ENCODE measurements around the gene PPP1R9B. TPM values are rescaled to one million over a fixed set of nuclear protein-coding genes. Genes with fewer than 3 reads are reported as not detected.

The PPP1R9B gene
- total RNA-seq, 1 experiment from 2014 or later, result 112 TPM

DNA sequence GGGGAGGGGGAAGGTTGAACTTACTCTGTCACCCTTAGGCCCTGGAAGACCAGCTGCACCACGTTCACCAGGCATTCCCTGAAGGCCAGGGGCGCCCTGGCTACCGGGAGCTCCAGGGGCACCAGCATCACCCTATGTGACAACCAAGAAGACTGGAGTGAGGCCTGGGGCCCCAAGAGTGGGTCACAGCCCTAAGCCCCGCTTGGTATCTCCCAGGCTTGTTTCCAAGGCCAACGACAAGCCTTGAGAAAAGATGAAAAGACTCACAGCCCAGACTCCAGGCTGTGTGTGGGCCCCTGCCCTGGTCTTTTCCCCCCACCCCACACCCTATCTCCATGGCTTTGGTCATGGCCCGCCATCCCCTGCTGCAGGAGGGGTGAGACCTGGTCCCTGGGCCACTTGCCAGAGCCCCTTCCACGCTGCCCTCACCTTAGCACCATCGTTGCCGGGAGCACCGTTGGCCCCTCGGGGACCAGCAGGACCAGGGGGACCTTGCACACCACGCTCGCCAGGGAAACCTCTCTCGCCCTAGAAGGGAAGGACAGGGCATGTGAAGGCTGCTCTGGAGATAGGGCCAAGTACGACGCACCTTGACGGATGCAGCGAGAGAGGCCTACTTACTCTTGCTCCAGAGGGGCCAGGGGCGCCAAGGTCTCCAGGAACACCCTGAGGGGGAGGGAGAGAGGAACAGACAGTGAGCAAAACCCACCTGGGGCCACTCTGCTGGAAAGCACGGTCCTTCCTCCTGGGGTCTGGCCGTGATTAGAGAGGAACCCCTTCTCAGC is 41.1 kb upstream of the PPP1R9B start (continued):
- TF ChIP-seq, protein P1, sequence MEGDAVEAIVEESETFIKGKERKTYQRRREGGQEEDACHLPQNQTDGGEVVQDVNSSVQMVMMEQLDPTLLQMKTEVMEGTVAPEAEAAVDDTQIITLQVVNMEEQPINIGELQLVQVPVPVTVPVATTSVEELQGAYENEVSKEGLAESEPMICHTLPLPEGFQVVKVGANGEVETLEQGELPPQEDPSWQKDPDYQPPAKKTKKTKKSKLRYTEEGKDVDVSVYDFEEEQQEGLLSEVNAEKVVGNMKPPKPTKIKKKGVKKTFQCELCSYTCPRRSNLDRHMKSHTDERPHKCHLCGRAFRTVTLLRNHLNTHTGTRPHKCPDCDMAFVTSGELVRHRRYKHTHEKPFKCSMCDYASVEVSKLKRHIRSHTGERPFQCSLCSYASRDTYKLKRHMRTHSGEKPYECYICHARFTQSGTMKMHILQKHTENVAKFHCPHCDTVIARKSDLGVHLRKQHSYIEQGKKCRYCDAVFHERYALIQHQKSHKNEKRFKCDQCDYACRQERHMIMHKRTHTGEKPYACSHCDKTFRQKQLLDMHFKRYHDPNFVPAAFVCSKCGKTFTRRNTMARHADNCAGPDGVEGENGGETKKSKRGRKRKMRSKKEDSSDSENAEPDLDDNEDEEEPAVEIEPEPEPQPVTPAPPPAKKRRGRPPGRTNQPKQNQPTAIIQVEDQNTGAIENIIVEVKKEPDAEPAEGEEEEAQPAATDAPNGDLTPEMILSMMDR (IDR thresholded peaks at IDR 0.05 in 2 of 3, conservative IDR thresholded peaks at IDR 0.05 in 1 of 3; ENCODE audit: borderline replicate concordance in 1 of 3, insufficient read depth in 1 of 3, low read depth in 2 of 3, low read length in 2 of 3), result no peak

DNA sequence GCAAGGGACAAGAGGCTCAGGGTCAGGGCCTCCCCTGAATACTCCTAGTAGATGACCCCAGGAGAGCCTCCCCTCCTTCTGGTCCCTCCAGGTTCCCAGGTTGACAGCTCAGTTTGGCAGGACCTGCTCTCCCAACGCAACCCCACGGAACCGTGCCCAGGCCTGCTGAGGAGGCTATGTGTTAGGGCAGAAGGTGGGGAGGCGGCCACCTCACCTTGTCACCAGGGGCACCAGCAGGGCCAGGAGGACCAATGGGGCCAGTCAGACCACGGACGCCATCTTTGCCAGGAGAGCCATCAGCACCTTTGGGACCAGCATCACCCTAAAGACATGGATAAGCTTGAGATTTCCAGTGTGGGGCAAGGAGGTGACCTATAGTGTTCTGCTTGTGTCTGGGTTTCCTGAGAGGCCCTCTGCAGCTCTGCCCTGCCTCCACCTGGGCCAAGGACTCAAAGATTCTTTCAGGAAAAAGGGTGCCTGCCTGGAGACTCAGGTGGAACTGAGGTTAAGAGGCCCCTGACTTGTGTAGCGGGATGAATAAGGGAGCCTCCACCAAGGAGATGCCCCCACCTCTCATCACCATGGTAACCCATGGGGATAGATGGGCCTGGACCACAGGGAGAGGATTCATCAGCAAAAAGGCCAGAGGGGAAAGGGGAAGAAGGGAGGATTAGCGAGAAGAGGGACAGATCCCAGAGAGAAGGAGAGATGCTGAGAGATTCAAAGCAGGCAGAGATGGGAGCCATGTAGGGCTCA is 40.3 kb upstream of the PPP1R9B start:
- no peak overlapping the region for H2AFZ ChIP-seq (ENCODE audit: low read depth, low read length, poor library complexity, severe bottlenecking)
- H3K4me2 ChIP-seq (ENCODE audit: low read length), result no peak overlapping the region
- H3K9me3 ChIP-seq (ENCODE audit: control insufficient read depth in 1 of 2, insufficient read depth in 1 of 2, low read depth in 1 of 2, low read length in 2 of 2), result no peaks in the 10 kb centered on the region
- peaks cover 0 to 21% of the 10 kb centered on the region in 2 experiments; a peak in 2 of 4 replicates for H3K36me3 ChIP-seq (ENCODE audit: control insufficient read depth in 1 of 2, insufficient read depth in 2 of 2, low read length in 2 of 2)
- H3K4me1 ChIP-seq (ENCODE audit: control insufficient read depth in 1 of 2, insufficient read depth in 2 of 2, low read length in 2 of 2), result no peaks in the 10 kb centered on the region
- H3K27me3 ChIP-seq (ENCODE audit: insufficient read depth, low read length), result no peaks in the 10 kb centered on the region
- intact Hi-C loops (cut with micrococcal nuclease), result no loop called here
- H3K4me3 ChIP-seq (replicated peaks in 1 of 2; ENCODE audit: low read depth in 1 of 2, low read length in 2 of 2), result no peak overlapping the region
- no peaks in the 10 kb centered on the region for H3K79me2 ChIP-seq (ENCODE audit: insufficient read depth, low read length)
- no peak overlapping the region for H3K27ac ChIP-seq (ENCODE audit: low read depth, low read length)
- H3K9ac ChIP-seq (ENCODE audit: low read length), result no peak overlapping the region
- ChIA-PET RAD21 (ENCODE audit: low non-redundant PET in 1 of 2, low total read pairs in 2 of 2, uncharacterized antibody in 2 of 2, unreplicated experiment in 2 of 2) (no interaction called here), CTCF (no interaction called here), POLR2A (no interaction called here)
- no peak for DNase-seq (ENCODE audit: low read depth, low spot score)
- TF ChIP-seq ZFX (IDR thresholded peaks at IDR 0.05), result no peak
- TF ChIP-seq FOSL1 (IDR thresholded peaks at IDR 0.05; ENCODE audit: low read depth), result no peak
- TF ChIP-seq EZH2 (IDR thresholded peaks at IDR 0.05), result no peak
- TF ChIP-seq POLR2A (IDR thresholded peaks at IDR 0.05; ENCODE audit: borderline replicate concordance, extremely low read depth, insufficient read depth, insufficient read length), result no peak
- TF ChIP-seq EZH2phosphoT487 (IDR thresholded peaks at IDR 0.05; ENCODE audit: borderline replicate concordance), result no peak
- TF ChIP-seq JUND (IDR thresholded peaks at IDR 0.05), result no peak
- TF ChIP-seq POLR2AphosphoS5 (IDR thresholded peaks at IDR 0.05; ENCODE audit: low read depth, low read length), result no peak
- no peak for TF ChIP-seq ELF1 (IDR thresholded peaks at IDR 0.05; ENCODE audit: borderline replicate concordance, low read depth)
- TF ChIP-seq CBX3 (IDR thresholded peaks at IDR 0.05; ENCODE audit: low read depth), result no peak
- TF ChIP-seq, protein P2, sequence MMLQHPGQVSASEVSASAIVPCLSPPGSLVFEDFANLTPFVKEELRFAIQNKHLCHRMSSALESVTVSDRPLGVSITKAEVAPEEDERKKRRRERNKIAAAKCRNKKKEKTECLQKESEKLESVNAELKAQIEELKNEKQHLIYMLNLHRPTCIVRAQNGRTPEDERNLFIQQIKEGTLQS (IDR thresholded peaks at IDR 0.05), result no peak
- TF ChIP-seq CEBPB (IDR thresholded peaks at IDR 0.05; ENCODE audit: low read depth), result no peak
- TF ChIP-seq, protein P3, sequence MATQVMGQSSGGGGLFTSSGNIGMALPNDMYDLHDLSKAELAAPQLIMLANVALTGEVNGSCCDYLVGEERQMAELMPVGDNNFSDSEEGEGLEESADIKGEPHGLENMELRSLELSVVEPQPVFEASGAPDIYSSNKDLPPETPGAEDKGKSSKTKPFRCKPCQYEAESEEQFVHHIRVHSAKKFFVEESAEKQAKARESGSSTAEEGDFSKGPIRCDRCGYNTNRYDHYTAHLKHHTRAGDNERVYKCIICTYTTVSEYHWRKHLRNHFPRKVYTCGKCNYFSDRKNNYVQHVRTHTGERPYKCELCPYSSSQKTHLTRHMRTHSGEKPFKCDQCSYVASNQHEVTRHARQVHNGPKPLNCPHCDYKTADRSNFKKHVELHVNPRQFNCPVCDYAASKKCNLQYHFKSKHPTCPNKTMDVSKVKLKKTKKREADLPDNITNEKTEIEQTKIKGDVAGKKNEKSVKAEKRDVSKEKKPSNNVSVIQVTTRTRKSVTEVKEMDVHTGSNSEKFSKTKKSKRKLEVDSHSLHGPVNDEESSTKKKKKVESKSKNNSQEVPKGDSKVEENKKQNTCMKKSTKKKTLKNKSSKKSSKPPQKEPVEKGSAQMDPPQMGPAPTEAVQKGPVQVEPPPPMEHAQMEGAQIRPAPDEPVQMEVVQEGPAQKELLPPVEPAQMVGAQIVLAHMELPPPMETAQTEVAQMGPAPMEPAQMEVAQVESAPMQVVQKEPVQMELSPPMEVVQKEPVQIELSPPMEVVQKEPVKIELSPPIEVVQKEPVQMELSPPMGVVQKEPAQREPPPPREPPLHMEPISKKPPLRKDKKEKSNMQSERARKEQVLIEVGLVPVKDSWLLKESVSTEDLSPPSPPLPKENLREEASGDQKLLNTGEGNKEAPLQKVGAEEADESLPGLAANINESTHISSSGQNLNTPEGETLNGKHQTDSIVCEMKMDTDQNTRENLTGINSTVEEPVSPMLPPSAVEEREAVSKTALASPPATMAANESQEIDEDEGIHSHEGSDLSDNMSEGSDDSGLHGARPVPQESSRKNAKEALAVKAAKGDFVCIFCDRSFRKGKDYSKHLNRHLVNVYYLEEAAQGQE (IDR thresholded peaks at IDR 0.05; ENCODE audit: low read depth), result no peak
- H3K9me2 ChIP-seq (ENCODE audit: insufficient read depth), result no peaks in the 10 kb centered on the region
- BruUV-seq (replicated peaks), result no TSS peak
- no peaks in the 10 kb centered on the region for H4K20me1 ChIP-seq (ENCODE audit: insufficient read depth)
- ATAC-seq, result no peak

Data from HCT116 (cell line).